IMR-90 (cell line): ENCODE measurements around the gene CFH.

Experiments used
- BHLHE40 ChIP-seq: fragments of 150-350 bp; IDR thresholded peaks from 2 replicates; pipeline ENCODE4 v1.6.1; 2016; ENCODE audit warnings: mild to moderate bottlenecking, low read depth, low read length
- CEBPB ChIP-seq: IDR thresholded peaks from 2 replicates; pipeline ENCODE4 v1.6.1; 2012; ENCODE audit warnings: low read depth, low read length, improper control_type of control experiment
- CHD1 ChIP-seq: IDR thresholded peaks from 2 replicates; pipeline ENCODE4 v1.6.1; 2012; ENCODE audit warnings: low read depth, low read length, improper control_type of control experiment
- CTCF ChIP-seq: conservative IDR thresholded peaks from 2 replicates; pipeline ENCODE4 v1.5.1; 2012; ENCODE audit warnings: mild to moderate bottlenecking, low read depth, low read length, improper control_type of control experiment
- MAFK ChIP-seq: IDR thresholded peaks from 2 replicates; pipeline ENCODE4 v1.6.1; 2012; ENCODE audit warnings: low read depth, low read length, improper control_type of control experiment
- MAZ ChIP-seq: IDR thresholded peaks from 2 replicates; pipeline ENCODE4 v1.6.1; 2012; ENCODE audit warnings: low read depth, mild to moderate bottlenecking, low read length, improper control_type of control experiment, moderate library complexity, borderline replicate concordance
- MXI1 ChIP-seq: IDR thresholded peaks from 2 replicates; pipeline ENCODE4 v1.6.1; 2012; ENCODE audit warnings: low read depth, mild to moderate bottlenecking, low read length, moderate library complexity, borderline replicate concordance
- NFE2L2 ChIP-seq: fragments of 150-350 bp; IDR thresholded peaks from 2 replicates; pipeline ENCODE4 v1.6.1; 2016; ENCODE audit warnings: low read depth, mild to moderate bottlenecking, low read length
- POLR2A ChIP-seq: IDR thresholded peaks from 2 replicates; pipeline ENCODE4 v1.6.1; 2012; ENCODE audit warnings: mild to moderate bottlenecking, low read depth, low read length
- RAD21 ChIP-seq: IDR thresholded peaks from 2 replicates; pipeline ENCODE4 v1.6.1; 2012; ENCODE audit warnings: low read length, improper control_type of control experiment
- RFX5 ChIP-seq: IDR thresholded peaks from 2 replicates; pipeline ENCODE4 v1.8.0; 2012; ENCODE audit warnings: low read depth, mild to moderate bottlenecking, low read length, moderate library complexity
- SMC3 ChIP-seq: fragments of 150-350 bp; IDR thresholded peaks from 2 replicates; pipeline ENCODE4 v1.6.1; 2016; ENCODE audit warnings: low read depth, mild to moderate bottlenecking, antibody characterized with exemption, low read length, moderate library complexity
- USF2 ChIP-seq: fragments of 150-350 bp; IDR thresholded peaks from 2 replicates; pipeline ENCODE4 v1.6.1; 2017; ENCODE audit warnings: mild to moderate bottlenecking, antibody characterized with exemption, low read length, low read depth

- TF ChIP-seq POLR2A (no peak), CHD1 (no peak), CTCF (no peak), USF2 (no peak), CEBPB (no peak), MXI1 (no peak), MAFK (no peak), SMC3 (no peak), RFX5 (no peak), MAZ (no peak), NFE2L2 (no peak), BHLHE40 (no peak), RAD21 (no peak)
These were observed 28.8 kb upstream of the CFH start for GRCh38 chr1:196623079-196623478.
